A673 (cell line): ENCODE results near the gene HOXB7.

Experiments used
- CTCF ChIP-seq: fragments of 300-800, 200-600 bp; sonication (generic); conservative IDR thresholded peaks from 2 replicates; pipeline ENCODE4 v1.5.1; 2017; ENCODE audit warnings: low read depth, mild to moderate bottlenecking, antibody characterized with exemption, low read length, moderate library complexity, mixed read lengths
- EZH2 ChIP-seq: fragments of 200-600 bp; sonication (generic); IDR thresholded peaks from 2 replicates; pipeline ENCODE4 v1.6.1; 2017; ENCODE audit warnings: borderline replicate concordance, low read depth, mild to moderate bottlenecking, mixed read lengths, antibody characterized with exemption, low read length; ENCODE audit not compliant: poor library complexity, severe bottlenecking

- no peak for TF ChIP-seq EZH2
- TF ChIP-seq CTCF: no peak
These were observed 11.5 kb downstream of the HOXB7 start for GRCh38 chr17:48599354-48599753.
